ENCODE data around the gene FNDC11. TPM values are rescaled to one million over a fixed set of nuclear protein-coding genes. Genes with fewer than 3 reads are reported as not detected.

FNDC11 gene
- total RNA-seq (2014; rRNA removed; shearing (Covaris generic)), result 0.08 and 0.45 TPM in 2 replicates

GRCh38 chr20:63553933-63554290, at the start of gene FNDC11:
FNDC11 (plus strand) TSS chr20:63554159; CDS start chr20:63555664, 1,505 bp downstream.

GRCh38 chr20:63520504-63520933, 33.4 kb upstream of the FNDC11 start, which contains the start of gene PPDPF:
PPDPF (plus strand) TSS chr20:63520765; CDS start chr20:63521309, 544 bp downstream.

GRCh38 chr20:63536997-63537524, 16.9 kb upstream of the FNDC11 start, which contains the start of gene PTK6:
PTK6 (minus strand) TSS chr20:63537376; CDS start chr20:63537314, 62 bp downstream.

GRCh38 chr20:63547725-63548480, 6.1 kb upstream of the FNDC11 start, which contains the start of gene SRMS:
SRMS (minus strand) TSS chr20:63547749; CDS start chr20:63547463, 286 bp downstream.

GRCh38 chr20:63574156-63574828, 20.3 kb downstream of the FNDC11 start, which contains the start of gene HELZ2:
HELZ2 (minus strand) TSS chr20:63574239; CDS start chr20:63572385, 1,854 bp downstream.

Other genes starting within 250 kb of the FNDC11 start
- gene CHRNA4, start 192.8 kb upstream of the FNDC11 start, total RNA-seq (2014; rRNA removed; shearing (Covaris generic)), result not detected in 2 replicates
- 0.30 and 0.45 TPM in 2 replicates for gene KCNQ2, start 81.5 kb upstream of the FNDC11 start, total RNA-seq (2014; rRNA removed; shearing (Covaris generic))
- gene EEF1A2, start 55.1 kb upstream of the FNDC11 start, total RNA-seq (2014; rRNA removed; shearing (Covaris generic)), result 49.6 and 63.1 TPM in 2 replicates
- gene PPDPF, start 33.4 kb upstream of the FNDC11 start, total RNA-seq (2014; rRNA removed; shearing (Covaris generic)), result 66.1 and 98.5 TPM in 2 replicates
- 0.24 TPM in 1 of 2 replicates, not detected in the other for gene PTK6, start 16.8 kb upstream of the FNDC11 start, total RNA-seq (2014; rRNA removed; shearing (Covaris generic))
- gene SRMS, start 6.4 kb upstream of the FNDC11 start, total RNA-seq (2014; rRNA removed; shearing (Covaris generic)), result not detected in 2 replicates
- gene HELZ2, start 20.1 kb downstream of the FNDC11 start, total RNA-seq (2014; rRNA removed; shearing (Covaris generic)), result 20.0 and 25.8 TPM in 2 replicates
- gene GMEB2, start 72.9 kb downstream of the FNDC11 start, total RNA-seq (2014; rRNA removed; shearing (Covaris generic)), result 18.1 and 19.4 TPM in 2 replicates
- gene STMN3, start 99.3 kb downstream of the FNDC11 start, total RNA-seq (2014; rRNA removed; shearing (Covaris generic)), result 7.2 and 10.3 TPM in 2 replicates
- gene RTEL1, start 104.2 kb downstream of the FNDC11 start, total RNA-seq (2014; rRNA removed; shearing (Covaris generic)), result 19.5 and 24.3 TPM in 2 replicates
- gene TNFRSF6B, start 142.5 kb downstream of the FNDC11 start, total RNA-seq (2014; rRNA removed; shearing (Covaris generic)), result 2.7 and 7.2 TPM in 2 replicates
- gene ARFRP1, start 153.8 kb downstream of the FNDC11 start, total RNA-seq (2014; rRNA removed; shearing (Covaris generic)), result 46.7 and 50.6 TPM in 2 replicates
- gene ZGPAT, start 153.9 kb downstream of the FNDC11 start, total RNA-seq (2014; rRNA removed; shearing (Covaris generic)), result 38.3 and 52.1 TPM in 2 replicates
- 9.4 and 12.6 TPM in 2 replicates for gene LIME1, start 182.5 kb downstream of the FNDC11 start, total RNA-seq (2014; rRNA removed; shearing (Covaris generic))
- 38.4 and 48.2 TPM in 2 replicates for gene SLC2A4RG, start 185.6 kb downstream of the FNDC11 start, total RNA-seq (2014; rRNA removed; shearing (Covaris generic))

All from A375 (cell line).